ENCODE results near the gene SMIM5.
"Not testable (repeated sequence)": the region's sequence is repeated elsewhere in the genome, so short reads cannot be mapped to it uniquely, and the experiment has no call there.

SMIM5 gene

GRCh38 chr17:75626496-75627038, 6.7 kb upstream of the SMIM5 start:
- no peak for DNase-seq

GRCh38 chr17:75627094-75627493, 6.1 kb upstream of the SMIM5 start:
- DNase-seq, result no peak

- no peak for DNase-seq
These were observed 4.8 kb upstream of the SMIM5 start for GRCh38 chr17:75628425-75628824.

GRCh38 chr17:75629157-75629556, 4.1 kb upstream of the SMIM5 start:
- no peak for DNase-seq

- no peak for DNase-seq
These were observed 2.9 kb upstream of the SMIM5 start for GRCh38 chr17:75630071-75630917.

- no peak for DNase-seq
These were observed 1.9 kb upstream of the SMIM5 start for GRCh38 chr17:75631353-75631752.

- no peak for DNase-seq
These were observed 806 bp upstream of the SMIM5 start for GRCh38 chr17:75632428-75632827.

GRCh38 chr17:75633486-75634375, 497 bp downstream of the SMIM5 start:
- peak; percentile 96 for DNase-seq

- DNase-seq, result peak; percentile 39
These were observed 1.1 kb downstream of the SMIM5 start for GRCh38 chr17:75634376-75634740.

GRCh38 chr17:75634754-75635609, 1.7 kb downstream of the SMIM5 start:
- no peak for DNase-seq

- no peak for DNase-seq
These were observed 2.5 kb downstream of the SMIM5 start for GRCh38 chr17:75635610-75636202.

- DNase-seq, result no peak
These were observed 3.3 kb downstream of the SMIM5 start for GRCh38 chr17:75636381-75637142.

GRCh38 chr17:75637143-75637538, 3.9 kb downstream of the SMIM5 start:
- no peak for DNase-seq

GRCh38 chr17:75637551-75637950, 4.3 kb downstream of the SMIM5 start:
- DNase-seq, result no peak

- DNase-seq, result not testable (repeated sequence)
These were observed 4.8 kb downstream of the SMIM5 start for GRCh38 chr17:75638039-75638438.

- no peak for DNase-seq
These were observed 5.7 kb downstream of the SMIM5 start for GRCh38 chr17:75638893-75639292.

GRCh38 chr17:75639327-75639726, 6.1 kb downstream of the SMIM5 start:
- DNase-seq, result no peak

GRCh38 chr17:75639771-75640555, 6.7 kb downstream of the SMIM5 start:
- no peak for DNase-seq

GRCh38 chr17:75640556-75641119, 7.4 kb downstream of the SMIM5 start:
- DNase-seq, result no peak

- DNase-seq, result no peak
These were observed 8.1 kb downstream of the SMIM5 start for GRCh38 chr17:75641343-75641742.
